HEK293 (cell line): ENCODE measurements around the gene TLE5.

Source experiments
- CTCF ChIA-PET: fragments of 350-600 bp; formaldehyde crosslinking; extraction: SDS; loops from one replicate; lab custom pipeline; 2021; ENCODE audit warnings: antibody characterized with exemption; lab: Yijun Ruan, JAX
- POLR2A ChIA-PET: fragments of 300-600 bp; formaldehyde crosslinking; extraction: SDS; loops from one replicate; lab custom pipeline; 2020; ENCODE audit warnings: antibody characterized with exemption, inconsistent platforms; lab: Yijun Ruan, JAX
- H3K27ac ChIP-seq: fragments of 200-500 bp; sonication (Bioruptor generic); 2 replicates; pipeline ENCODE4 v1.5.1; 2014; ENCODE audit warnings: low read depth, low read length, control low read depth, inconsistent platforms; ENCODE audit errors: extremely low read depth
- H3K36me3 ChIP-seq, 2 experiments: fragments of 200-500 bp in 1 of 2; sonication (Bioruptor generic) in 1 of 2; 1 replicate in 1 of 2; 2 replicates in 1 of 2; pipeline ENCODE4 v1.5.1; 2014 to 2017; ENCODE audit warnings: inconsistent platforms in 2 of 2, low read length in 2 of 2; ENCODE audit not compliant: control insufficient read depth in 2 of 2, insufficient read depth in 1 of 2
- H3K4me1 ChIP-seq: fragments of 200-500 bp; sonication (Bioruptor generic); 2 replicates; pipeline ENCODE4 v1.5.1; 2014; ENCODE audit warnings: mild to moderate bottlenecking, low read length, inconsistent platforms; ENCODE audit not compliant: control insufficient read depth, insufficient read depth
- H3K4me3 ChIP-seq: 2 replicates; pipeline ENCODE4 v1.5.1; 2011; ENCODE audit warnings: low read depth, mild to moderate bottlenecking, control low read depth, low read length, moderate library complexity
- H3K9me3 ChIP-seq: fragments of 200-500 bp; sonication (Bioruptor generic); 2 replicates; pipeline ENCODE4 v1.5.1; 2014; ENCODE audit warnings: low read depth, low read length, inconsistent platforms; ENCODE audit not compliant: control insufficient read depth, insufficient read depth
- KLF1 ChIP-seq: fragments of 450-650 bp; formaldehyde crosslinking; IDR thresholded peaks from 2 replicates; pipeline ENCODE4 v1.5.1; 2016; ENCODE audit warnings: missing biosample characterization, missing genetic modification characterization
- PRDM10 ChIP-seq: fragments of 450-650 bp; formaldehyde crosslinking; IDR thresholded peaks from 2 replicates; pipeline ENCODE4 v1.5.1; 2016; ENCODE audit warnings: missing biosample characterization, missing genetic modification characterization
- YY2 ChIP-seq: fragments of 450-650 bp; formaldehyde crosslinking; IDR thresholded peaks from 2 replicates; pipeline ENCODE4 v1.5.1; 2016; ENCODE audit warnings: missing biosample characterization, missing genetic modification characterization
- ZBTB49 ChIP-seq: fragments of 450-650 bp; formaldehyde crosslinking; IDR thresholded peaks from 2 replicates; pipeline ENCODE4 v1.5.1; 2016; ENCODE audit warnings: missing biosample characterization, missing genetic modification characterization, low read depth
- ZFHX2 ChIP-seq: fragments of 450-650 bp; formaldehyde crosslinking; conservative IDR thresholded peaks from 2 replicates; pipeline ENCODE4 v1.5.1; 2016; ENCODE audit warnings: missing biosample characterization, missing genetic modification characterization
- ZNF121 ChIP-seq: fragments of 450-650 bp; formaldehyde crosslinking; IDR thresholded peaks from 2 replicates; pipeline ENCODE4 v1.5.1; 2016; ENCODE audit warnings: missing biosample characterization, missing genetic modification characterization
- ZNF16 ChIP-seq: fragments of 450-650 bp; formaldehyde crosslinking; IDR thresholded peaks from 2 replicates; pipeline ENCODE4 v1.5.1; 2016; ENCODE audit warnings: low read depth, missing biosample characterization, missing genetic modification characterization
- ZNF449 ChIP-seq: fragments of 450-650 bp; formaldehyde crosslinking; IDR thresholded peaks from 2 replicates; pipeline ENCODE4 v1.5.1; 2017; ENCODE audit warnings: missing biosample characterization, mild to moderate bottlenecking, missing genetic modification characterization, moderate library complexity
- ZNF768 ChIP-seq: fragments of 450-650 bp; formaldehyde crosslinking; IDR thresholded peaks from 2 replicates; pipeline ENCODE4 v1.5.1; 2018; ENCODE audit warnings: missing biosample characterization, mild to moderate bottlenecking, missing genetic modification characterization

TLE5 gene

GRCh38 chr19:3019211-3019854 is 43.0 kb downstream of the TLE5 start:
- ChIA-PET POLR2A (no interaction called here), CTCF (no interaction called here)
- Histone ChIP-seq H3K9me3 (no peaks in the 10 kb centered on the region), H3K27ac (no peak overlapping the region), H3K4me1 (no peaks in the 10 kb centered on the region), H3K36me3 (no peaks in the 10 kb centered on the region; a peak in 1 of 3 replicates), H3K4me3 (no peak overlapping the region)
- TF ChIP-seq KLF1 (no peak), PRDM10 (tag by site-specific recombination) (peak; percentile 20; the same call in 1 of the 2 replicates), ZFHX2 (peak; percentile 35; the same call in 1 of the 2 replicates), ZBTB49 (tag by site-specific recombination) (no peak)

GRCh38 chr19:3017923-3018322 is 44.4 kb downstream of the TLE5 start:
- H3K36me3 ChIP-seq: no peaks in the 10 kb centered on the region; a peak in 1 of 3 replicates
- no peaks in the 10 kb centered on the region for H3K9me3 ChIP-seq
- no peaks in the 10 kb centered on the region for H3K4me1 ChIP-seq
- TF ChIP-seq ZNF768 (tag by site-specific recombination): peak; percentile 68; the same call in 1 of the 2 replicates
- TF ChIP-seq ZNF121 (tag by site-specific recombination): peak; percentile 74
- TF ChIP-seq YY2: no peak
- ChIA-PET POLR2A (interaction anchor here (0.6 kb wide), 1 partner anchor 26 kb away, joined by 3 read pairs; no protein-coding TSS in a partner anchor), CTCF (interaction anchor here (0.7 to 1.2 kb wide), 2 partner anchors 20 to 67 kb away, joined by 3 to 4 read pairs; no protein-coding TSS in a partner anchor)
- H3K27ac ChIP-seq: no peak overlapping the region
- no peak overlapping the region for H3K4me3 ChIP-seq

- ChIA-PET POLR2A (interaction anchor here (0.9 to 1.1 kb wide), 2 partner anchors 20 to 38 kb away, joined by 3 to 6 read pairs; partner anchors contain the start of gene TLE6), CTCF (interaction anchor here (0.6 to 0.7 kb wide), 3 partner anchors 53 to 321 kb away, joined by 3 to 6 read pairs (median 3); no protein-coding TSS in a partner anchor)
- Histone ChIP-seq H3K4me1 (no peaks in the 10 kb centered on the region), H3K4me3 (no peak overlapping the region), H3K27ac (no peak overlapping the region), H3K36me3 (no peaks in the 10 kb centered on the region; a peak in 1 of 3 replicates)
- TF ChIP-seq ZNF449 (tag by site-specific recombination): no peak
- TF ChIP-seq ZNF16 (tag by site-specific recombination): peak; percentile 93
- TF ChIP-seq, all 188 proteins: peak for 1
- H3K9me3 ChIP-seq: no peaks in the 10 kb centered on the region
These were observed 46.9 kb downstream of the TLE5 start for GRCh38 chr19:3015126-3016057.
